GM12878 (cell line): Measurements from ENCODE around the gene MCFD2. TPM values are rescaled to one million over a fixed set of nuclear protein-coding genes. Genes with fewer than 3 reads are reported as not detected.
A peak's percentile ranks its signal among the peaks of the same experiment; 100 is the strongest.

Experiments
- ATAC-seq: fragments of 200-7000 bp; cut with Tn5 transposase; 3 replicates; pipeline ENCODE4 v1.9.1; 2020; ENCODE audit warnings: mild to moderate bottlenecking, moderate library complexity
- BruUV-seq: library from RNA; stranded (reverse); fragments of 400-500 nt; replicated peaks from 2 replicates; lab custom pipeline; 2021; lab: Mats Ljungman, UMichigan
- CTCF ChIA-PET: fragments of 300-600 bp; sonication (Branson Sonifier 250); formaldehyde crosslinking; extraction: SDS; loops from one replicate; lab custom pipeline; 2021; ENCODE audit warnings: inconsistent platforms; lab: Yijun Ruan, JAX
- POLR2A ChIA-PET: fragments of 350-600 bp; formaldehyde crosslinking; extraction: SDS; loops from one replicate; lab custom pipeline; 2021; ENCODE audit warnings: inconsistent platforms; lab: Charles Lee
- RAD21 ChIA-PET: fragments of 300-600 bp; sonication (Branson Sonifier 250); formaldehyde crosslinking; loops from one replicate; lab custom pipeline; 2023; ENCODE audit warnings: antibody characterized with exemption; ENCODE audit not compliant: unreplicated experiment; lab: Charles Lee
- SMC1A ChIA-PET: fragments of 300-600 bp; sonication (Branson Sonifier 250); formaldehyde crosslinking; loops from one replicate; lab custom pipeline; 2023; ENCODE audit not compliant: unreplicated experiment, uncharacterized antibody; lab: Charles Lee
- DNase-seq: peaks from one replicate; pipeline ENCODE4 v3.0.0-alpha.2; 2011; ENCODE audit warnings: low read depth, low spot score
- FAIRE-seq: peaks from 3 replicates; lab custom pipeline; 2011; peaks lifted over from hg19 to GRCh38; lab: Jason Lieb, UNC
- H2AFZ ChIP-seq: 2 replicates; pipeline ENCODE4 v1.6.0; 2011; ENCODE audit warnings: low read depth, low read length, control low read depth; ENCODE audit not compliant: control insufficient read depth
- H3K27ac ChIP-seq: 2 replicates; pipeline ENCODE4 v1.5.1; 2011; ENCODE audit warnings: control low read depth; ENCODE audit not compliant: control insufficient read depth, insufficient read depth
- H3K27me3 ChIP-seq, 2 experiments: replicated peaks in 1 of 2; 2 replicates each; pipeline versions ENCODE4 v1.6.0 to v1.6.1; 2011; ENCODE audit warnings: low read length in 1 of 2; ENCODE audit not compliant: control insufficient read depth in 2 of 2, insufficient read depth in 2 of 2
- H3K36me3 ChIP-seq, 2 experiments: 2 replicates each; pipeline ENCODE4 v1.5.1; 2011; ENCODE audit warnings: low read length in 1 of 2; ENCODE audit not compliant: control insufficient read depth in 2 of 2, insufficient read depth in 2 of 2
- H3K4me1 ChIP-seq: 2 replicates; pipeline ENCODE4 v1.6.1; 2011; ENCODE audit warnings: mild to moderate bottlenecking, low read length, moderate library complexity, mixed read lengths; ENCODE audit not compliant: control insufficient read depth, insufficient read depth
- H3K4me2 ChIP-seq: 2 replicates; pipeline ENCODE4 v1.6.0; 2011; ENCODE audit warnings: control low read depth; ENCODE audit not compliant: control insufficient read depth, insufficient read depth
- H3K4me3 ChIP-seq: fragments of 200-600 bp; sonication (generic); 2 replicates; pipeline ENCODE4 v1.5.1; 2016
- H3K79me2 ChIP-seq: 2 replicates; pipeline ENCODE4 v1.6.0; 2011; ENCODE audit warnings: low read length; ENCODE audit not compliant: control insufficient read depth, insufficient read depth
- H3K9ac ChIP-seq: 2 replicates; pipeline ENCODE4 v1.8.0; 2011; ENCODE audit warnings: low read length, control low read depth, mixed read lengths; ENCODE audit not compliant: control insufficient read depth, insufficient read depth
- H3K9me3 ChIP-seq: replicated peaks from 3 replicates; pipeline ENCODE4 v1.5.1; 2011; ENCODE audit warnings: mild to moderate bottlenecking, low read length; ENCODE audit not compliant: control insufficient read depth, insufficient read depth
- H4K20me1 ChIP-seq: 2 replicates; pipeline ENCODE4 v1.6.0; 2011; ENCODE audit not compliant: control insufficient read depth, insufficient read depth
- ATF2 ChIP-seq: IDR thresholded peaks from 2 replicates; pipeline ENCODE4 v1.6.1; 2012; ENCODE audit warnings: low read length, inconsistent platforms
- DPF2 ChIP-seq: fragments of 450-650 bp; IDR thresholded peaks from 2 replicates; pipeline ENCODE4 v1.6.1; 2017; ENCODE audit warnings: mild to moderate bottlenecking
- EGR1 ChIP-seq, 2 experiments: IDR thresholded peaks; 1 replicate in 1 of 2; 2 replicates in 1 of 2; pipeline ENCODE4 v1.6.1; 2011 to 2012; ENCODE audit warnings: low read depth in 2 of 2, low read length in 2 of 2, borderline replicate concordance in 1 of 2, mild to moderate bottlenecking in 1 of 2, moderate library complexity in 1 of 2
- IKZF1 ChIP-seq: fragments of 450-650 bp; conservative IDR thresholded peaks from 2 replicates; pipeline ENCODE4 v1.6.1; 2017; ENCODE audit warnings: antibody characterized with exemption, mild to moderate bottlenecking
- PRDM15 ChIP-seq: fragments of 450-650 bp; formaldehyde crosslinking; IDR thresholded peaks from 2 replicates; pipeline ENCODE4 v1.4.0; 2020; ENCODE audit warnings: mild to moderate bottlenecking, moderate library complexity
- RAD51 ChIP-seq: fragments of 450-650 bp; IDR thresholded peaks from 2 replicates; pipeline ENCODE4 v1.6.1; 2016; ENCODE audit warnings: moderate library complexity, mild to moderate bottlenecking, inconsistent platforms
- RCOR1 ChIP-seq: conservative IDR thresholded peaks from 2 replicates; pipeline ENCODE4 v1.6.1; 2012; ENCODE audit warnings: low read depth, low read length, improper control_type of control experiment
- RUNX3 ChIP-seq: IDR thresholded peaks from 2 replicates; pipeline ENCODE4 v1.6.1; 2012; ENCODE audit warnings: low read length, inconsistent platforms
- WGBS: methylation state at CpG from one replicate; pipeline ENCODE4 v1.1.6; 2016; ENCODE audit warnings: low lambda C conversion rate; ENCODE audit not compliant: insufficient replicate concordance, insufficient coverage; ENCODE audit errors: missing lambda C conversion rate; 5-methylcytosine and 5-hydroxymethylcytosine counted together
- in situ Hi-C: fragments of 300-500 bp; cut with MboI; formaldehyde crosslinking; loops from 9 replicates; pipeline ENCODE4 v1.14.3; 2018; ENCODE audit warnings: mixed read lengths
- intact Hi-C: fragments of 100-400 bp; cut with micrococcal nuclease; formaldehyde crosslinking; loops from one replicate; pipeline ENCODE4 v1.14.2; 2022; ENCODE audit not compliant: unreplicated experiment
- polyA plus RNA-seq, 11 experiments: library from polyadenylated mRNA; depleted of rRNA in 4 of 11; unstranded in 6 of 11; stranded (reverse) in 5 of 11; fragments of >200 nt; fragmentation: Nextera tagmentation in 4 of 11; fragmentation: Illumina TruSeq in 1 of 11; extraction: Ambion mirVana in 4 of 11; extraction: Trizol in 1 of 11; gene quantifications; 1 replicate in 1 of 11; 2 replicates in 10 of 11; pipeline versions ENCODE4 v1.2.1 to v1.2.3, GENCODE V29; 2011 to 2016; ENCODE audit warnings: inconsistent platforms in 2 of 11, missing spikeins in 2 of 11, low read depth in 1 of 11
- total RNA-seq, 4 experiments: library from RNA; depleted of rRNA in 3 of 4; stranded (reverse); fragments of >200 nt in 3 of 4; fragmentation: Illumina TruSeq in 1 of 4; extraction: Trizol in 1 of 4; gene quantifications; 2 replicates each; pipeline versions ENCODE4 v1.2.1 to v1.2.3, GENCODE V29; 2013 to 2021
- TF ChIP-seq, protein P1 (sequence below): fragments of 450-650 bp; IDR thresholded peaks from 2 replicates; pipeline ENCODE4 v1.6.1; 2017; ENCODE audit warnings: mild to moderate bottlenecking, moderate library complexity

The MCFD2 gene
- total and polyA plus RNA-seq, 10 of the 15 experiments (the other 5 are each of a cell fraction or from before 2014, with no cell fraction given): 35.0 to 57.3 (median 40.3) TPM

DNA sequence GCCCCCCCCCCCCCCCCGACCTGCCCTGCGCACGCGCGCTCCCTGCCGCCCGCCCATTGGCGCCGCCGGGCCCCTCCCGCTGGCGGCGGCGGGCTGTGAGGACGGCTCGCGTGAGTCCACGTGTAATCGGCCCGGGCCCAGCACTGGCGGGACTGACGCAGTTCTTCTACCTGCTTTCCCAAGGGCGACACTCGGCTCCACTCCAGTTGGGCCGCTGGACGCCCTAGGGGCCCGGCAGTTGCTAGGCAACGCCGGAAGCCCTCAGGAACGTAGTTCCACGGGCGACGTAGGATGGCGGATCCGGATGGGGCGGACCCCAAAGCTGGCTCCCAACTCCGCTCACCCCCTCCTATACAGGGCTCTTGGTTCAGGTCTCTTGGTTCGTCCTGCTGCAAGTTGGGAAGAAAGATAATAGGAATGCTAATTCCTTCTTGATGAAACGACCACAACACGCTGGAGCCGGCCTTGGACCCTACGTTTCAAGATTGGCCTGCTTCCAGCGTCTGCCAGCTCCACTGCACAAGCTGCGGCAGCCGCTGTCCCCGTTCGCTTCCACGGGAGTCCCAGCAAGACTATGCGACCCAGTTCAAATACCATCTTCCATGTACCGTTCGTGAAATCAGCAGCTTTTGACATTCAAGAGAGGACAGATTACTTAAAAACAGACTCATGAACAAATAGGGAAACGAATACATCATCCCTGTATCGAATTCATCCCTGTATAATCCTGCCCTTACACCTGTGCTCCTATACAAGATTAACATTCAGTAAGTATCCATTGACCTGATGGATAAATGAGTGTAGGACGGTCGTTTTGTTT, 415 bp upstream of the MCFD2 start (continued):
- TF ChIP-seq, protein P1, sequence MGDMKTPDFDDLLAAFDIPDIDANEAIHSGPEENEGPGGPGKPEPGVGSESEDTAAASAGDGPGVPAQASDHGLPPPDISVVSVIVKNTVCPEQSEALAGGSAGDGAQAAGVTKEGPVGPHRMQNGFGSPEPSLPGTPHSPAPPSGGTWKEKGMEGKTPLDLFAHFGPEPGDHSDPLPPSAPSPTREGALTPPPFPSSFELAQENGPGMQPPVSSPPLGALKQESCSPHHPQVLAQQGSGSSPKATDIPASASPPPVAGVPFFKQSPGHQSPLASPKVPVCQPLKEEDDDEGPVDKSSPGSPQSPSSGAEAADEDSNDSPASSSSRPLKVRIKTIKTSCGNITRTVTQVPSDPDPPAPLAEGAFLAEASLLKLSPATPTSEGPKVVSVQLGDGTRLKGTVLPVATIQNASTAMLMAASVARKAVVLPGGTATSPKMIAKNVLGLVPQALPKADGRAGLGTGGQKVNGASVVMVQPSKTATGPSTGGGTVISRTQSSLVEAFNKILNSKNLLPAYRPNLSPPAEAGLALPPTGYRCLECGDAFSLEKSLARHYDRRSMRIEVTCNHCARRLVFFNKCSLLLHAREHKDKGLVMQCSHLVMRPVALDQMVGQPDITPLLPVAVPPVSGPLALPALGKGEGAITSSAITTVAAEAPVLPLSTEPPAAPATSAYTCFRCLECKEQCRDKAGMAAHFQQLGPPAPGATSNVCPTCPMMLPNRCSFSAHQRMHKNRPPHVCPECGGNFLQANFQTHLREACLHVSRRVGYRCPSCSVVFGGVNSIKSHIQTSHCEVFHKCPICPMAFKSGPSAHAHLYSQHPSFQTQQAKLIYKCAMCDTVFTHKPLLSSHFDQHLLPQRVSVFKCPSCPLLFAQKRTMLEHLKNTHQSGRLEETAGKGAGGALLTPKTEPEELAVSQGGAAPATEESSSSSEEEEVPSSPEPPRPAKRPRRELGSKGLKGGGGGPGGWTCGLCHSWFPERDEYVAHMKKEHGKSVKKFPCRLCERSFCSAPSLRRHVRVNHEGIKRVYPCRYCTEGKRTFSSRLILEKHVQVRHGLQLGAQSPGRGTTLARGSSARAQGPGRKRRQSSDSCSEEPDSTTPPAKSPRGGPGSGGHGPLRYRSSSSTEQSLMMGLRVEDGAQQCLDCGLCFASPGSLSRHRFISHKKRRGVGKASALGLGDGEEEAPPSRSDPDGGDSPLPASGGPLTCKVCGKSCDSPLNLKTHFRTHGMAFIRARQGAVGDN: 0 out of 2 replicates have a peak, but pooled peaks have one; percentile 61

DNA sequence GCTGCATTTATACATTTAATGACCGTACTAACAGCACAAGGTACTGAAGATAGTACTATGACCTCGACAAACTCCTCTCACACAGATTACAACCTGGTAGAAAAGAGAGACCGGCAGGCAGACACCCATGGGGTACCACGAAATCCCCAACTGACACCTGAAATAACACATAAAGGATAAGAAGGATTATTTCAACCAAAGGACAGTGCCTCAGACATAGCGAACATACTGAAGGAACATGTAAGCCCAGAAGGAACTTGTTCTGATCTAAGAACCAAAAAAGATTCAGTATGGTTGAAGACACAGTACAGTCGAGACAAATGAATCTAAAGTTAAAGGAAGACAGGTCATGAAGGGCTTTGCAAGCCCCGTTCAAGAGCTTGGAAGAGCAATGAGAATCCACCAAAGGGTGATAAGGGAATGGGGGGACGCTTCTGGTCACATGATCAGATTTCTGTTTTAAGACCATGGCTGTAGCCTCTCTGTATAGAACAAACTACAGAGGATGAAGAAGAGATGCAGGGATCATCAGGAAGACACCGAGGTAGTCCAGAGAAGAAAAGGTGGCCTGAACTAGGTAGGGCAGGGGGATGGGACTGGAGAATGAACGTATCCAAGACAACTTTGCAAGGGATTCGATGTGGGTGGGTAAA, 902 bp downstream of the MCFD2 start:
- CTCF ChIA-PET: interaction anchor here (1.0 to 3.6 kb wide), 4 partner anchors 25 to 409 kb away, joined by 3 to 11 read pairs (median 4); no protein-coding TSS in a partner anchor
- BruUV-seq: no TSS peak
- FAIRE-seq: no peak
- DNase-seq: no peak
- 0 out of 4 replicates have a peak, but pooled peaks cover 0 to 3% of the 10 kb centered on the region in 2 experiments for H3K36me3 ChIP-seq
- H3K9me3 ChIP-seq: no peaks in the 10 kb centered on the region
- RAD21 ChIA-PET: interaction anchor here (1.5 kb wide), 1 partner anchor 408 kb away, joined by 6 read pairs; no protein-coding TSS in a partner anchor
- H3K4me2 ChIP-seq: peak overlapping the region; percentile 93
- peak overlapping the region; percentile 85 for H2AFZ ChIP-seq
- H3K79me2 ChIP-seq: peaks cover 18% of the 10 kb centered on the region
- in situ Hi-C loops (loop anchor here (5.0 kb wide), 1 partner anchor 398 kb away; no protein-coding TSS in a partner anchor), intact Hi-C loops (loop anchor here (1.0 kb wide), 1 partner anchor 69 kb away; no protein-coding TSS in a partner anchor)
- POLR2A ChIA-PET: no interaction called here
- H3K4me1 ChIP-seq: peaks cover 20% of the 10 kb centered on the region
- H3K9ac ChIP-seq: peak overlapping the region; percentile 67
- SMC1A ChIA-PET: interaction anchor here (1.0 kb wide), 1 partner anchor 523 kb away, joined by 3 read pairs; no protein-coding TSS in a partner anchor
- TF ChIP-seq ATF2 (no peak), RUNX3 (no peak), IKZF1 (0 out of 2 replicates have a peak, but pooled peaks have one; percentile 4), DPF2 (0 out of 2 replicates have a peak, but pooled peaks have one; percentile 3), RAD51 (peak; percentile 66; the same call in 1 of the 2 replicates), PRDM15 (no peak), RCOR1 (no peak), EGR1 (IDR thresholded peaks at IDR 0.05; ENCODE audit: borderline replicate concordance in 1 of 2, low read depth in 2 of 2, low read length in 2 of 2) (no peak)
- no peak for ATAC-seq
- H4K20me1 ChIP-seq: 0 out of 2 replicates have a peak, but pooled peaks cover 2% of the 10 kb centered on the region
- no peaks in the 10 kb centered on the region for H3K27me3 ChIP-seq
- 37% methylated on average over 11 of the region's 11 CpGs for WGBS
- H3K4me3 ChIP-seq: peak overlapping the region; percentile 84
- peak overlapping the region; percentile 64 for H3K27ac ChIP-seq
